Left cardiac atrium (tissue), 4 donors: Measurements from ENCODE around the gene C3orf18. TPM values are rescaled to one million over a fixed set of nuclear protein-coding genes. Genes with fewer than 3 reads are reported as not detected.
"Not testable (repeated sequence)": the region's sequence is repeated elsewhere in the genome, so short reads cannot be mapped to it uniquely, and the experiment has no call there.

Experiments used
- ATAC-seq, 2 donors: fragments of 200-7000 bp; cut with Tn5 transposase; one replicate each; pipeline ENCODE4 v1.9.1; 2020; ENCODE audit warnings: mild to moderate bottlenecking in 2 of 2, moderate library complexity in 2 of 2
- DNase-seq: peaks from one replicate; pipeline ENCODE4 v3.0.0-alpha.2; 2020
- intact Hi-C, 2 donors: fragments of 100-400 bp; cut with DNase I; formaldehyde crosslinking; loops; one replicate each; pipeline versions ENCODE4 v1.14.1 to v1.15.1; 2022 to 2023
- total RNA-seq, 2 donors: library from RNA; stranded (reverse); fragmentation: NEBNext Ultra II Directional; extraction: Animal tissue kit (Norgen Biotek cat#: 25700); gene quantifications; one replicate each; pipeline ENCODE4 v1.2.1, GENCODE V29; 2021
- donor health status: DM: no; HTN: yes; CAD: no.
- donor health status: DM: no; HTN: yes; CAD: no; lungs with severe emphysema.
- donor health status: DM: yes; HTN: yes; CAD: no.
- donor health status: Dilated cardiomyopathy.

The C3orf18 gene
- total RNA-seq, 2 donors from 2014 or later, result 29.7 to 32.3 TPM

DNA sequence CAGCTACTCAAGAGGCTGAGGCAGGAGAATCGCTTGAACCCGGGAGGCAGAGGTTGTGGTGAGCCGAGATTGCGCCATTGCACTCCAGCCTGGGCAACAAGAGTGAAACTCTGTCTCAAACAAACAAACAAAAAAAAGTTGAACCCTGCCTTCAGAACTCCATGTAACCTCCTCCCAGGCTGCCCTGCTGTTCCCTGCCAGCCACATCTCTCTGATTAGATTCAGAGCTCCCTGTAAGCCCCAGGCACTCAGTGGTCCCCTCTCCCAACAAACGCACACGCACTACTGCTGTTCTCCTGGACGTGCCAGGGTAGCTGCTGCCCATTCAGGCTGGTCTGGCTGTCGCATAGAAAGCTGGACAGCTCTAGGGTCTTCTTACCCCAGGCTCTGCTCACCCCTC lies 54.6 kb downstream of the C3orf18 start:
- intact Hi-C loops, ATAC-seq, DNase-seq: not testable (repeated sequence)

GRCh38 chr3:50512131-50512530 lies 55.4 kb downstream of the C3orf18 start:
- ATAC-seq (no peak), DNase-seq (no peak)
- intact Hi-C loops, result no loop called here

- intact Hi-C loops, result no loop called here
- no peak for DNase-seq
- ATAC-seq, result no peak
Measured at GRCh38 chr3:50510325-50510724, 57.2 kb downstream of the C3orf18 start.

- intact Hi-C loops, result no loop called here
- ATAC-seq (peak; percentile 24 to 85), DNase-seq (no peak)
Measured at GRCh38 chr3:50509715-50510114, 57.8 kb downstream of the C3orf18 start.

- DNase-seq (no peak), ATAC-seq (no peak)
- intact Hi-C loops, result no loop called here
Measured at GRCh38 chr3:50508821-50509220, 58.7 kb downstream of the C3orf18 start.

Other genes starting within 250 kb of the C3orf18 start
- gene HYAL2, start 245.0 kb downstream of the C3orf18 start, total RNA-seq, result 100 to 1,000 TPM in 1 of 2 donors, 10 to 100 TPM in 1; 53.4 to 103 TPM
- gene TUSC2, start 239.5 kb downstream of the C3orf18 start, total RNA-seq, result 10 to 100 TPM; 26.2 to 27.5 TPM
- 10 to 100 TPM; 20.7 to 25.6 TPM for gene RASSF1, start 226.9 kb downstream of the C3orf18 start, total RNA-seq
- under 1 TPM in 1 of 2 donors, not detected in 1; 0.29 TPM for gene ZMYND10, start 222.0 kb downstream of the C3orf18 start, total RNA-seq
- gene NPRL2, start 217.0 kb downstream of the C3orf18 start, total RNA-seq, result 10 to 100 TPM; 12.6 to 19.9 TPM
- gene CYB561D2, start 216.9 kb downstream of the C3orf18 start, total RNA-seq, result 1 to 10 TPM; 7.6 to 9.2 TPM
- 10 to 100 TPM; 28.7 to 33.4 TPM for gene TMEM115, start 208.2 kb downstream of the C3orf18 start, total RNA-seq
- 1 to 10 TPM; 4.6 to 7.8 TPM for gene CACNA2D2, start 64.1 kb downstream of the C3orf18 start, total RNA-seq
- 10 to 100 TPM; 11.8 to 19.7 TPM for gene HEMK1, start 1.8 kb upstream of the C3orf18 start, total RNA-seq
- 10 to 100 TPM in 1 of 2 donors, 1 to 10 TPM in 1; 10.0 to 41.9 TPM for gene CISH, start 44.0 kb upstream of the C3orf18 start, total RNA-seq
- gene MAPKAPK3, start 49.4 kb upstream of the C3orf18 start, total RNA-seq, result 100 to 1,000 TPM; 170 to 177 TPM
- 1 to 10 TPM; 2.8 to 3.8 TPM for gene DOCK3, start 107.2 kb upstream of the C3orf18 start, total RNA-seq